GM21447 (cell line): ENCODE results near the gene PCDHA10.

Experiments used
- ATAC-seq: cut with Tn5 transposase; IDR thresholded peaks from one replicate; pipeline ENCODE4 v1.9.1; 2021; ENCODE audit not compliant: unreplicated experiment

PCDHA10 gene

GRCh38 chr5:140883927-140884697 is 28.4 kb downstream of the PCDHA10 start:
- ATAC-seq, result no peak

- no peak for ATAC-seq
Measured at GRCh38 chr5:140916325-140916724, 60.6 kb downstream of the PCDHA10 start.
